ENCODE data around the gene TP53AIP1. TPM values are rescaled to one million over a fixed set of nuclear protein-coding genes. Genes with fewer than 3 reads are reported as not detected.

Gene TP53AIP1
- total and polyA plus RNA-seq, 2 experiments from 2014 or later = 0.07 TPM; not detected in 1

GRCh38 chr11:128929991-128930390 is 12.7 kb downstream of the TP53AIP1 start:
- H3K9me3 Mint-ChIP-seq = no peaks in the 10 kb centered on the region; the same call in 2 of the 3 replicates
- no peak overlapping the region for H3K4me3 Mint-ChIP-seq
- Histone ChIP-seq H3K9me2 (ENCODE audit: insufficient read depth) (no peaks in the 10 kb centered on the region), H2AFZ (peak overlapping the region; percentile 59; the same call in 1 of the 2 replicates), H3K4me2 (peak overlapping the region; percentile 55; the same call in 1 of the 2 replicates), H3K4me1 (ENCODE audit: insufficient read depth) (peaks cover 37% of the 10 kb centered on the region), H3K27me3 (ENCODE audit: insufficient read depth) (peaks cover 45% of the 10 kb centered on the region; the same call in 1 of the 2 replicates), H4K20me1 (replicated peaks; ENCODE audit: insufficient read depth) (no peaks in the 10 kb centered on the region), H3K27ac (ENCODE audit: low read depth) (no peak overlapping the region), H3F3A (replicated peaks; ENCODE audit: low read depth) (no peaks in the 10 kb centered on the region), H3K36me3 (ENCODE audit: insufficient read depth) (no peaks in the 10 kb centered on the region), H3K79me2 (replicated peaks; ENCODE audit: insufficient read depth) (no peaks in the 10 kb centered on the region), H3K4me3 (no peak overlapping the region)
- TF ChIP-seq EZH2 (IDR thresholded peaks at IDR 0.05; ENCODE audit: low read depth, unreplicated experiment) (no peak), STAT1 (IDR thresholded peaks at IDR 0.05; ENCODE audit: unreplicated experiment) (no peak), ZNF114 (CRISPR knock-in tag; IDR thresholded peaks at IDR 0.05) (no peak)
- ATAC-seq = no peak; the same call in 1 of the 3 replicates
- no peak overlapping the region for H3K27ac Mint-ChIP-seq
- H3K4me1 Mint-ChIP-seq = peaks cover 46% of the 10 kb centered on the region
- no peak for DNase-seq (ENCODE audit: low spot score)
- peaks cover 49% of the 10 kb centered on the region for H3K27me3 Mint-ChIP-seq (ENCODE audit: insufficient read depth, low read depth, poor library complexity)
- no peaks in the 10 kb centered on the region for H3K36me3 Mint-ChIP-seq (ENCODE audit: low read depth)

- H3K36me3 ChIP-seq (ENCODE audit: insufficient read depth) = no peaks in the 10 kb centered on the region
- H3K36me3 Mint-ChIP-seq (ENCODE audit: low read depth) = no peaks in the 10 kb centered on the region
- H3K4me3 ChIP-seq = no peak overlapping the region
- no peaks in the 10 kb centered on the region for H3K9me2 ChIP-seq (ENCODE audit: insufficient read depth)
- no peak overlapping the region for H3K27ac ChIP-seq (ENCODE audit: low read depth)
- no peak overlapping the region for H3K4me3 Mint-ChIP-seq
- no peaks in the 10 kb centered on the region for H3K79me2 ChIP-seq (replicated peaks; ENCODE audit: insufficient read depth)
- H3K27ac Mint-ChIP-seq = no peak overlapping the region
- H3K27me3 Mint-ChIP-seq (ENCODE audit: insufficient read depth, low read depth, poor library complexity) = peaks cover 49% of the 10 kb centered on the region
- H4K20me1 ChIP-seq (replicated peaks; ENCODE audit: insufficient read depth) = no peaks in the 10 kb centered on the region
- H3K9me3 Mint-ChIP-seq = no peaks in the 10 kb centered on the region; the same call in 2 of the 3 replicates
- H3K4me1 ChIP-seq (ENCODE audit: insufficient read depth) = peaks cover 37% of the 10 kb centered on the region
- no peak for TF ChIP-seq NANOG (IDR thresholded peaks at IDR 0.05; ENCODE audit: borderline replicate concordance)
- TF ChIP-seq REST (IDR thresholded peaks at IDR 0.05; ENCODE audit: unreplicated experiment) = no peak
- no peak for TF ChIP-seq ZNF462 (CRISPR knock-in tag; IDR thresholded peaks at IDR 0.05)
- TF ChIP-seq CREB1 (CRISPR knock-in tag; IDR thresholded peaks at IDR 0.05; ENCODE audit: low read depth) = no peak
- no peak for TF ChIP-seq ETS1 (IDR thresholded peaks at IDR 0.05)
- no peaks in the 10 kb centered on the region for H3F3A ChIP-seq (replicated peaks; ENCODE audit: low read depth)
- peak overlapping the region; percentile 59; the same call in 1 of the 2 replicates for H2AFZ ChIP-seq
- H3K4me1 Mint-ChIP-seq = peaks cover 51% of the 10 kb centered on the region
- ATAC-seq (peak; percentile 73), DNase-seq (ENCODE audit: low spot score) (peak; percentile 45)
- H3K4me2 ChIP-seq = peak overlapping the region; percentile 55; the same call in 1 of the 2 replicates
- H3K27me3 ChIP-seq (ENCODE audit: insufficient read depth) = peaks cover 45% of the 10 kb centered on the region; the same call in 1 of the 2 replicates
Observed at GRCh38 chr11:128929468-128929867, 13.2 kb downstream of the TP53AIP1 start.

Data from GM23338 (cell line).